K562 (cell line): ENCODE data around the gene ADGRG1. TPM values are rescaled to one million over a fixed set of nuclear protein-coding genes. Genes with fewer than 3 reads are reported as not detected.

Source experiments
- AFF1 ChIP-seq, 2 experiments: fragments of 450-650 bp; IDR thresholded peaks; 2 replicates each; pipeline ENCODE4 v1.6.1; 2018; ENCODE audit warnings: mild to moderate bottlenecking in 2 of 2, low read depth in 1 of 2; ENCODE audit not compliant: partially characterized antibody in 2 of 2
- CREB3 ChIP-seq: fragments of 450-650 bp; conservative IDR thresholded peaks from 2 replicates; pipeline ENCODE4 v1.6.1; 2016; ENCODE audit warnings: missing genetic modification characterization, low read depth, mild to moderate bottlenecking, missing compliant biosample characterization, moderate library complexity
- FOSL1 ChIP-seq: fragments of 200-800 bp; sonication (Bioruptor generic); conservative IDR thresholded peaks from 2 replicates; pipeline ENCODE4 v1.6.1; 2016; ENCODE audit warnings: missing genetic modification characterization, missing compliant biosample characterization
- MYC ChIP-seq, 2 experiments: fragments of 250-450 bp in 1 of 2; sonication (Bioruptor Pico) in 1 of 2; IDR thresholded peaks; 2 replicates each; pipeline versions ENCODE4 v1.5.1 to v1.6.1; 2012 to 2021; ENCODE audit warnings: low read depth in 2 of 2, borderline replicate concordance in 1 of 2, improper control_type of control experiment in 1 of 2, low read length in 1 of 2, mild to moderate bottlenecking in 1 of 2, moderate library complexity in 1 of 2
- PHF20 ChIP-seq: fragments of 450-650 bp; IDR thresholded peaks from 2 replicates; pipeline ENCODE4 v1.6.1; 2018; ENCODE audit not compliant: partially characterized antibody
- polyA plus RNA-seq, 8 experiments: library from polyadenylated mRNA; depleted of rRNA in 4 of 8; stranded (reverse) in 5 of 8; unstranded in 3 of 8; fragments of >200 nt; fragmentation: Nextera tagmentation in 2 of 8; fragmentation: Illumina TruSeq in 1 of 8; extraction: Ambion mirVana in 2 of 8; extraction: Trizol in 1 of 8; gene quantifications; 2 replicates each; pipeline versions ENCODE4 v1.2.1 to v1.2.3, GENCODE V29; 2011 to 2014; ENCODE audit warnings: inconsistent platforms in 1 of 8, missing spikeins in 1 of 8
- total RNA-seq, 7 experiments: library from RNA; depleted of rRNA in 6 of 7; stranded (reverse); fragments of >200 nt in 6 of 7; fragmentation: Illumina TruSeq in 2 of 7; extraction: Trizol in 2 of 7; gene quantifications; 2 replicates each; pipeline versions ENCODE4 v1.2.1 to v1.2.3, GENCODE V29; 2011 to 2021; ENCODE audit warnings: low replicate concordance in 1 of 7

ADGRG1 gene
- total and polyA plus RNA-seq, 9 of the 15 experiments (the other 6 are each of a cell fraction or from before 2014, with no cell fraction given): 0.04 to 0.31 (median 0.16) TPM; not detected in 6

- no peak for TF ChIP-seq AFF1 (IDR thresholded peaks at IDR 0.05; ENCODE audit: low read depth in 1 of 2, partially characterized antibody in 2 of 2)
- TF ChIP-seq FOSL1: peak; percentile 64
- peak; percentile 22; the same call in 1 of the 2 replicates for TF ChIP-seq MYC (IDR thresholded peaks at IDR 0.05; ENCODE audit: low read depth, low read length)
- no peak for TF ChIP-seq MYC (CRISPR knock-in tag; IDR thresholded peaks at IDR 0.05; ENCODE audit: borderline replicate concordance, low read depth)
- TF ChIP-seq CREB3 (tag): no peak
- TF ChIP-seq PHF20: peak; percentile 49
Measured at GRCh38 chr16:57623251-57624043, 5.0 kb upstream of the ADGRG1 start (continued).
